ENCODE results near the gene NUB1. TPM values are rescaled to one million over a fixed set of nuclear protein-coding genes. Genes with fewer than 3 reads are reported as not detected.
"Not testable (repeated sequence)": the region's sequence is repeated elsewhere in the genome, so short reads cannot be mapped to it uniquely, and the experiment has no call there.

Gene NUB1
- total RNA-seq, 4 donors from 2014 or later: 66.4 to 90.8 (median 68.2) TPM

DNA sequence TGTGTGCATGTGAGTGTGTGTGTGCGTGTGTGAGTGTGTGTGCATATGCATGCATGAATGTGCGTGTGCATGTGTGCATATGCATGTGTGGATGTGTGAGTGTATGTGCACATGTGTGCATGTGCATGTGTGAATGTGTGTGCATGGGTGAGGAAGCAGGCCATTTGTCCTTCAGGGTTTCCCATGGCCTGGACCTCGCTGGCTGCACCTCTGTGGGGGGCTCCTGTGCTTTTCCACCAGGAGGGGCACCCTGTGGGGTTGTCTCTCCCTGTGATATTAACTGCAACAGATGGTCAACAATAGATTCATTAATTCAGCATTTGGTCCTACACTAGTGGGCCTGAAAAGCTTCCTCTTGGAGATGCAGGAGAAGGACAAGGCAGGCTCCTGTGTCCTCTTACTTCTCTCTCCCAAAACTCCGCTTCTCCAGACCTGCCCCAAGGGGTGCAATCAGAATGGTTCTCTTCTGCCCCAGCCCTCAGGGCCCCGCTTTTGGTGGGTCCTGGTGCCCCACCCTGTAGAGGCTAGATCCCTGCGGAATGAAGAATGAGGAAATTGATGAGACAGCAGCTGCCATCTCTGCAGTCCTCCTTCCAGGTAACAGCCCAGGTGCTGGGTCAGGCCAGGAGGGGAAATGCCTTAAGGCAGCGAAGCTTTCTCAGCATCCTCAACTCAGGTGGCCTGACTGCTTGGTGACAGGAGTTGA, 41.5 kb upstream of the NUB1 start:
- Histone ChIP-seq H3K4me1 (peaks cover 0 to 8% (median 6%) of the 10 kb centered on the region in 4 donors), H3K4me3 (no peak overlapping the region), H3K27me3 (peaks cover 0 to 8% of the 10 kb centered on the region in 2 donors), H3K27ac (no peak overlapping the region), H3K36me3 (no peaks in the 10 kb centered on the region), H3K9me3 (no peaks in the 10 kb centered on the region)
- DNase-seq: no peak
- TF ChIP-seq POLR2A (IDR thresholded peaks at IDR 0.05) (no peak), CTCF (IDR thresholded peaks at IDR 0.05) (no peak)

DNA sequence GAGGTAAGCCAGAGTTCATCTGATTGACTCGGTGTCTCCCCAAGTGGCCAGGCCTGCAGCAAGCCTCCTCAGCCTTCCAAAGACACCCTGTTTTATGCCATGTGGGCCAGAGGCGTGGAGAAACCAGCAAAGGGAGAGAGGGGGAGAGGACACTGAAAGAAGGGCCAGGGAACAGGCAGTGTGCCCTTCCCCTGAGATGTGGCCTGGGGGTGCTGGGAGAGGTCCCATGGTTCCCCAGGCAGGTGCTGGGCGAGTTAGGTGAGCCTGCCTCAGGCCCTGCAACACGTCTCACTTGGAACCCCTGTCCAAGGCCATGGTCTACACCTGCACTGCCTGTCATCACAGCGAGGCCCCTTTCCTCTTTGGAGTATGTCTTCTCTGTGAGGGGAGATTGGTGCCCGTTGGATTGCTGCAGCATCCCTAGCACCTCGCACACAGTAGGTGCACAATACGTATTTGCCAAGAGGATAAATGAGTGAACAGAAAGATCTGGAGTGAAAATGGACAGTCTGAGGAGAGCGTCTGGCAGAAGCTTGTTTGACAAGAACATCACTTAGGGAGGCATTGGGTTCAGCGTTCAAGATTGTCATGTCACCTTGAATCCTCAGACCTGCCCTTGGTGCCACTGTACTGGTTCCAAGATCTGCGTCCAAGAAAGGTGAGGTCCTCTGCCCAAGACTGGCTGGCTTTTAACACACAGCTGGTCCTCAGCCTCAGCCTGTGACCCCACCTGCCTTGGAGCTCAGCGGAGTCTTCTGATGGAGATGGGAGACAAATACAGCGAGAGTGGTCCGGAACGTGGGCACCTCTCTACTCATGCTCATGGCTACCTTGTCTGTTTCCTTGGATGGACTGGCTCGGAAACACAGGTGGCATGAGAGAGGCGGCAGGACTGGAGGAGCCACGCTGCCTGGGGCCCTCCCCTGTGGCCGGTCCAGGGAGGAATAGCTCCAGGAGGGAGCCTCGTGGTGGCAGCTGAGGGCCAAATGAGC, 39.8 kb upstream of the NUB1 start:
- H3K4me1 ChIP-seq: peaks cover 0 to 8% (median 6%) of the 10 kb centered on the region in 4 donors
- no peaks in the 10 kb centered on the region for H3K9me3 ChIP-seq
- H3K4me3 ChIP-seq: no peak overlapping the region
- peaks cover 0 to 8% of the 10 kb centered on the region in 2 donors for H3K27me3 ChIP-seq
- TF ChIP-seq CTCF (IDR thresholded peaks at IDR 0.05) (no peak), POLR2A (IDR thresholded peaks at IDR 0.05) (no peak)
- H3K36me3 ChIP-seq: no peaks in the 10 kb centered on the region
- no peak for DNase-seq
- no peak overlapping the region for H3K27ac ChIP-seq

DNA sequence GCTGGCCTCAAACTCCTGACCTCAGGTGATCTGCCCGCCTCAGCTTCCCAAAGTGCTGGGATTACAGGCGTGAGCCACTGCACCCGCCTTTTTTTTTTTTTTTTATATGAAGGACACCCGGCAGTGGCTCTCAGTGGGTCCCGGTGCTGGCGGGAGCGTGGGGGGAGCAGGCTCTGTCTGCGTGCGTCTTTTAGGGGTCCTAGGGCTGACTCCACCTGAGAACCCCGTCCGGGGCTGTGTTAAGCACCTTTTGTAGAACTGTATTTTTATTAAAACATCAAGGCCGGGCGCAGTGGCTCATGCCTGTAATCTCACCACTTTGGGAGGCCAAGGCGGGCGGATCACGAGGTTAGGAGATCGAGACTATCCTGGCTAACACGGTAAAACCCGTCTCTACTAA, 37.4 kb upstream of the NUB1 start:
- H3K9me3 ChIP-seq, H3K4me1 ChIP-seq, H3K4me3 ChIP-seq, H3K27me3 ChIP-seq, DNase-seq, H3K27ac ChIP-seq, H3K36me3 ChIP-seq: not testable (repeated sequence)

DNA sequence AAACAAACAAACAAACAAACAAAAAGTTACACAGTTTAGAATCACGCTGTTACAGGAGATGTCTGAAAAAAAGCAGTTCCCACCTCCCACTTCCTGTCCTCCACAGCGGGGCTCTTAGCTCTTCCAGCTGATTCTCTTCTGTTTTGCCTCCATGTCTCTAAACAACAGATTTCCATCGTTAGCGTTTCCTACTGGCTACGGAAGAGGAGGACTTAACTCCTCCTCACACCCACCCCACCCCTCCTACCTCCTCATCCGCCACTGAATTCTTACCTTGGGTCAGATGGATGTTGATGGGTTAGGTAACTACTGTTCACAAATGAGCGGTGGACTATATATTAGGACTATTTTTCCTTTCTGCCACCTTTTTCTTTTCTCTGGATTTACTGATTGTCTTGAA, 36.8 kb upstream of the NUB1 start:
- H3K27ac ChIP-seq: no peak overlapping the region
- no peaks in the 10 kb centered on the region for H3K36me3 ChIP-seq
- H3K9me3 ChIP-seq: no peaks in the 10 kb centered on the region
- H3K4me1 ChIP-seq: peaks cover 0 to 8% (median 6%) of the 10 kb centered on the region in 4 donors
- no peak for DNase-seq
- no peak overlapping the region for H3K4me3 ChIP-seq
- TF ChIP-seq CTCF (IDR thresholded peaks at IDR 0.05) (no peak), POLR2A (IDR thresholded peaks at IDR 0.05) (no peak)
- peaks cover 0 to 8% of the 10 kb centered on the region in 2 donors for H3K27me3 ChIP-seq

GRCh38 chr7:151306374-151306773, 35.2 kb upstream of the NUB1 start:
- peaks cover 0 to 2% (median 0%) of the 10 kb centered on the region in 4 donors for H3K9me3 ChIP-seq
- no peaks in the 10 kb centered on the region for H3K36me3 ChIP-seq
- H3K27ac ChIP-seq: no peak overlapping the region
- H3K4me1 ChIP-seq: peaks cover 0 to 8% (median 6%) of the 10 kb centered on the region in 4 donors
- H3K4me3 ChIP-seq: no peak overlapping the region
- H3K27me3 ChIP-seq: peaks cover 0 to 8% of the 10 kb centered on the region in 2 donors
- DNase-seq: no peak
- TF ChIP-seq CTCF (IDR thresholded peaks at IDR 0.05) (no peak), POLR2A (IDR thresholded peaks at IDR 0.05) (no peak)

DNA sequence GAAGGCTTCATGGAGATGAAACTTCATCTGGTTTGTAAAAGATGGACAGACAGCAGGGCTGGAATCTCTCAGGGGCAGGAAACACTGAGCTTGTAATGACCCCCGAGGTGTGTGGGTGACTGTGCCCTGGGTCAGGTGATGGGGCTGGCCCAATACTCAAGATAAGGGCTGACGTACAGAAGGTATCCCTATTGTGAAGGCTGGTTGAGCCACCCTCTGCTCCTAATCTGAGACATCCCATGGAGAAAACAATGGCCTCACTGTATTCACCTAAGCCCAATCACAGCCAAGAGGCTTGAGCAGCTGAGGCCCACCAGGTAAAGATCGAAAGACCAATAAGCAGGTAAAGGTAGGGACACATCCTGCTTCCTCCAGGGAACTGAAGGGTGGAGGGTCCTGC, 34.8 kb upstream of the NUB1 start:
- H3K36me3 ChIP-seq: no peaks in the 10 kb centered on the region
- peaks cover 0 to 8% of the 10 kb centered on the region in 2 donors for H3K27me3 ChIP-seq
- no peak overlapping the region for H3K4me3 ChIP-seq
- H3K4me1 ChIP-seq: peaks cover 0 to 8% (median 6%) of the 10 kb centered on the region in 4 donors
- no peak for DNase-seq
- no peak for TF ChIP-seq CTCF (IDR thresholded peaks at IDR 0.05)
- no peak for TF ChIP-seq POLR2A (IDR thresholded peaks at IDR 0.05)
- H3K27ac ChIP-seq: no peak overlapping the region
- peaks cover 0 to 5% (median 0%) of the 10 kb centered on the region in 4 donors for H3K9me3 ChIP-seq
